Heart left ventricle (tissue), 16 donors: Measurements from ENCODE around the gene SLC22A23. TPM values are rescaled to one million over a fixed set of nuclear protein-coding genes. Genes with fewer than 3 reads are reported as not detected.

Source experiments
- ATAC-seq, 4 donors: fragments of 200-7000 bp; cut with Tn5 transposase; one replicate each; pipeline ENCODE4 v1.9.1; 2020 to 2022; ENCODE audit warnings: moderate library complexity in 4 of 4, mild to moderate bottlenecking in 3 of 4, moderate number of reproducible peaks in 1 of 4
- DNase-seq, 5 donors: peaks; one replicate each; pipeline ENCODE4 v3.0.0-alpha.2; 2020
- H3K27ac ChIP-seq, 12 donors: fragments of 200-600 bp; sonication (generic) in 4 of 12; one replicate each; pipeline versions ENCODE4 v1.5.0 to v1.8.0; 2016 to 2022; ENCODE audit warnings: mild to moderate bottlenecking in 2 of 12
- H3K27me3 ChIP-seq, 9 donors: fragments of 200-600 bp; sonication (generic) in 2 of 9; one replicate each; pipeline versions ENCODE4 v1.5.1 to v1.8.0; 2016 to 2022; ENCODE audit warnings: mild to moderate bottlenecking in 3 of 9
- H3K36me3 ChIP-seq, 9 donors: fragments of 200-600 bp; sonication (generic) in 2 of 9; one replicate each; pipeline versions ENCODE4 v1.5.0 to v1.8.0; 2018 to 2022; ENCODE audit warnings: mild to moderate bottlenecking in 2 of 9
- H3K4me1 ChIP-seq, 12 donors: fragments of 200-600 bp; sonication (generic) in 4 of 12; one replicate each; pipeline versions ENCODE4 v1.5.0 to v1.8.0; 2016 to 2022; ENCODE audit warnings: mild to moderate bottlenecking in 3 of 12
- H3K4me3 ChIP-seq, 12 donors: fragments of 200-600 bp; sonication (generic) in 4 of 12; one replicate each; pipeline versions ENCODE4 v1.5.0 to v1.8.0; 2017 to 2022; ENCODE audit warnings: mild to moderate bottlenecking in 9 of 12, moderate library complexity in 4 of 12
- H3K9me3 ChIP-seq, 12 donors: fragments of 200-600 bp; sonication (generic) in 4 of 12; one replicate each; pipeline versions ENCODE4 v1.5.0 to v1.8.0; 2016 to 2022; ENCODE audit warnings: mild to moderate bottlenecking in 1 of 12
- CTCF ChIP-seq, 12 donors: fragments of 200-600 bp; sonication (generic) in 4 of 12; IDR thresholded peaks; one replicate each; pipeline versions ENCODE4 v1.5.0 to v1.8.0; 2018 to 2022; ENCODE audit warnings: antibody characterized with exemption in 12 of 12, mild to moderate bottlenecking in 5 of 12
- POLR2A ChIP-seq, 2 donors: fragments of 450-650 bp; IDR thresholded peaks; one replicate each; pipeline ENCODE4 v1.6.1; 2017; ENCODE audit warnings: antibody characterized with exemption in 2 of 2, mild to moderate bottlenecking in 2 of 2, moderate library complexity in 2 of 2
- WGBS, 4 donors: extraction: QIAGEN DNeasy Blood & Tissue Kit in 2 of 4; methylation state at CpG; one replicate each; pipeline versions ENCODE4 v1.1.5 to v1.1.7; 2013 to 2018; 5-methylcytosine and 5-hydroxymethylcytosine counted together
- intact Hi-C, 10 donors: fragments of 100-400 bp; cut with DNase I; formaldehyde crosslinking; loops; one replicate each; pipeline versions ENCODE4 v1.11.1 to v1.14.2; 2022
- polyA plus RNA-seq, 2 donors: library from polyadenylated mRNA; stranded (reverse); fragments of 200-250 nt; gene quantifications; one replicate each; pipeline ENCODE4 v1.2.3, GENCODE V29; 2013
- total RNA-seq, 9 donors: library from RNA; depleted of rRNA in 2 of 9; stranded (reverse); fragments of >200 nt in 2 of 9; fragmentation: NEBNext Ultra II Directional in 3 of 9; extraction: Animal tissue kit (Norgen Biotek cat#: 25700) in 3 of 9; gene quantifications; one replicate each; pipeline versions ENCODE4 v1.1.0 to v1.2.4, GENCODE V29; 2016 to 2023
- donor health status: ischemic (EF 13 %, LVEDD 7.1; RV severe dilation, severe dysfunction).
- donor health status: healthy with polysubstance abuse.
- donor health status: DM: no; HTN: yes; CAD: no.
- donor health status: DM: no; HTN: no; CAD: no.
- donor health status: ischemic (EF 25% LVEDD 6.9; RV normal size, moderate dysfunction).
- donor health status: ischemic (EF 25% LVEDD 5.7; RV mildly dilated, moderate dysfunction).
- donor health status: healthy.
- donor health status: DM: yes; HTN: yes; CAD: no.
- donor health status: ischemic (EF 35%, LVEDD 5.7; RV mildly dilated, moderate dysfunction).
- donor health status: nonischemic (EF 11% LVEDD 7.7; RV severe dilation, severe dysfunction).
- donor health status: DM: yes; HTN: yes; CAD: no.
- donor health status: PGD.
- donor health status: ischemic (EF 29% LVEDD 5.4; RV normal size, mild dysfunction).
- donor health status: nonischemic (EF 23%, LVEDD 6.1; RV moderate dilation, normal function).

Gene SLC22A23
- total and polyA plus RNA-seq, 11 donors: 2.9 to 12.4 (median 5.2) TPM

- WGBS, 4 donors: 80 to 89% (median 87%) methylated on average over 6 of the region's 6 CpGs
- Histone ChIP-seq H3K4me3 (no peak overlapping the region), H3K27me3 (no peaks in the 10 kb centered on the region), H3K4me1 (peaks cover 6 to 30% (median 23%) of the 10 kb centered on the region in 12 donors), H3K9me3 (no peaks in the 10 kb centered on the region), H3K36me3 (no peaks in the 10 kb centered on the region), H3K27ac (peak overlapping the region in 6 of 12 donors; percentile 11 to 94 (median 85))
- DNase-seq (no peak), ATAC-seq (no peak)
- TF ChIP-seq POLR2A (IDR thresholded peaks at IDR 0.05) (no peak), CTCF (IDR thresholded peaks at IDR 0.05) (no peak)
- intact Hi-C loops: loop anchor here in 2 of 10 donors (1.0 to 2.0 kb wide), 2 partner anchors 8 to 79 kb away; no protein-coding TSS in a partner anchor
Observed at GRCh38 chr6:3357678-3358077, 99.2 kb downstream of the SLC22A23 start.

- peaks cover 6 to 30% (median 23%) of the 10 kb centered on the region in 12 donors for H3K4me1 ChIP-seq
- H3K27me3 ChIP-seq: no peaks in the 10 kb centered on the region
- no peaks in the 10 kb centered on the region for H3K9me3 ChIP-seq
- WGBS, 4 donors: 79 to 83% (median 81%) methylated on average over 4 of the region's 4 CpGs
- no peak for DNase-seq
- H3K4me3 ChIP-seq: peak overlapping the region in 4 of 12 donors; percentile 45 to 60 (median 52)
- ATAC-seq: no peak
- TF ChIP-seq CTCF (IDR thresholded peaks at IDR 0.05) (no peak), POLR2A (IDR thresholded peaks at IDR 0.05) (no peak)
- intact Hi-C loops: loop anchor here in 2 of 10 donors (1.0 to 2.0 kb wide), 2 partner anchors 8 to 78 kb away; no protein-coding TSS in a partner anchor
- H3K27ac ChIP-seq: peak overlapping the region; percentile 64 to 94 (median 88)
- no peaks in the 10 kb centered on the region for H3K36me3 ChIP-seq
Observed at GRCh38 chr6:3356824-3357420, 99.9 kb downstream of the SLC22A23 start.

GRCh38 chr6:3356056-3356823 is 100.6 kb downstream of the SLC22A23 start:
- H3K36me3 ChIP-seq: no peaks in the 10 kb centered on the region
- DNase-seq: peak; percentile 68 to 82 (median 73)
- intact Hi-C loops: loop anchor here in 1 of 10 donors (2.0 kb wide), 1 partner anchor 77 kb away; no protein-coding TSS in a partner anchor
- no peaks in the 10 kb centered on the region for H3K9me3 ChIP-seq
- peak overlapping the region; percentile 64 to 94 (median 88) for H3K27ac ChIP-seq
- no peaks in the 10 kb centered on the region for H3K27me3 ChIP-seq
- H3K4me3 ChIP-seq: peak overlapping the region in 11 of 12 donors; percentile 19 to 60 (median 46)
- WGBS, 4 donors: 6 to 15% (median 10%) methylated on average over 18 to 19 of the region's 24 CpGs
- ATAC-seq: peak; percentile 52 to 77 (median 76)
- TF ChIP-seq CTCF (IDR thresholded peaks at IDR 0.05): no peak
- TF ChIP-seq POLR2A (IDR thresholded peaks at IDR 0.05): peak in 1 of 2 donors; percentile 35
- H3K4me1 ChIP-seq: peaks cover 6 to 30% (median 23%) of the 10 kb centered on the region in 12 donors
